A204.1 (cell line): ENCODE measurements around the gene CRYBA2.

Experiments
- FAIRE-seq: peaks from 2 replicates; lab custom pipeline; 2012; peaks lifted over from hg19 to GRCh38; lab: Jason Lieb, UNC

CRYBA2 gene

GRCh38 chr2:218981881-218982585 is 11.2 kb downstream of the CRYBA2 start:
- FAIRE-seq = no peak

GRCh38 chr2:218981390-218981880 is 11.8 kb downstream of the CRYBA2 start:
- no peak for FAIRE-seq

- FAIRE-seq = no peak
Observed at GRCh38 chr2:218980735-218981389, 12.4 kb downstream of the CRYBA2 start.

- FAIRE-seq = no peak
Observed at GRCh38 chr2:218979846-218980734, 13.1 kb downstream of the CRYBA2 start.

GRCh38 chr2:218975060-218975777 is 18.0 kb downstream of the CRYBA2 start:
- no peak for FAIRE-seq

GRCh38 chr2:218970894-218971293 is 22.3 kb downstream of the CRYBA2 start:
- FAIRE-seq = no peak

- FAIRE-seq = no peak
Observed at GRCh38 chr2:218964041-218964771, 29.0 kb downstream of the CRYBA2 start.

GRCh38 chr2:218963601-218964000 is 29.6 kb downstream of the CRYBA2 start:
- no peak for FAIRE-seq

- FAIRE-seq = no peak
Observed at GRCh38 chr2:218962859-218963492, 30.2 kb downstream of the CRYBA2 start.

GRCh38 chr2:218961651-218962570 is 31.3 kb downstream of the CRYBA2 start:
- no peak for FAIRE-seq

GRCh38 chr2:218961229-218961628 is 32.0 kb downstream of the CRYBA2 start:
- no peak for FAIRE-seq

GRCh38 chr2:218960309-218961165 is 32.7 kb downstream of the CRYBA2 start:
- no peak for FAIRE-seq

- FAIRE-seq = no peak
Observed at GRCh38 chr2:218959761-218960308, 33.4 kb downstream of the CRYBA2 start.

GRCh38 chr2:218959141-218959731 is 34.0 kb downstream of the CRYBA2 start, which contains the start of gene CDK5R2:
Gene CDK5R2, plus strand, starts transcription at chr2:218959666. Its CDS starts 155 bp downstream, at chr2:218959821.
- peak; percentile 48 for FAIRE-seq

- no peak for FAIRE-seq
Observed at GRCh38 chr2:218958276-218958675, 34.9 kb downstream of the CRYBA2 start.

- FAIRE-seq = no peak
Observed at GRCh38 chr2:218957671-218958070, 35.6 kb downstream of the CRYBA2 start.

GRCh38 chr2:218956039-218956438 is 37.2 kb downstream of the CRYBA2 start:
- no peak for FAIRE-seq
